Measurements from ENCODE around the gene LCK.
A peak's percentile ranks its signal among the peaks of the same experiment; 100 is the strongest.
"Not testable (repeated sequence)": the region's sequence is repeated elsewhere in the genome, so short reads cannot be mapped to it uniquely, and the experiment has no call there.

LCK gene

DNA sequence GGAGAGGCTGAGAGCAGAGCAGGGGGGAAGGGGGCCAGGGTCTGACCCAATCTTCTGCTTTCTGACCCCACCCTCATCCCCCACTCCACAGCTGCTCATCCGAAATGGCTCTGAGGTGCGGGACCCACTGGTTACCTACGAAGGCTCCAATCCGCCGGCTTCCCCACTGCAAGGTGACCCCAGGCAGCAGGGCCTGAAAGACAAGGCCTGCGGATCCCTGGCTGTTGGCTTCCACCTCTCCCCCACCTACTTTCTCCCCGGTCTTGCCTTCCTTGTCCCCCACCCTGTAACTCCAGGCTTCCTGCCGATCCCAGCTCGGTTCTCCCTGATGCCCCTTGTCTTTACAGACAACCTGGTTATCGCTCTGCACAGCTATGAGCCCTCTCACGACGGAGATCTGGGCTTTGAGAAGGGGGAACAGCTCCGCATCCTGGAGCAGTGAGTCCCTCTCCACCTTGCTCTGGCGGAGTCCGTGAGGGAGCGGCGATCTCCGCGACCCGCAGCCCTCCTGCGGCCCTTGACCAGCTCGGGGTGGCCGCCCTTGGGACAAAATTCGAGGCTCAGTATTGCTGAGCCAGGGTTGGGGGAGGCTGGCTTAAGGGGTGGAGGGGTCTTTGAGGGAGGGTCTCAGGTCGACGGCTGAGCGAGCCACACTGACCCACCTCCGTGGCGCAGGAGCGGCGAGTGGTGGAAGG is 23.7 kb downstream of the LCK start:
- no peak for DNase-seq

DNA sequence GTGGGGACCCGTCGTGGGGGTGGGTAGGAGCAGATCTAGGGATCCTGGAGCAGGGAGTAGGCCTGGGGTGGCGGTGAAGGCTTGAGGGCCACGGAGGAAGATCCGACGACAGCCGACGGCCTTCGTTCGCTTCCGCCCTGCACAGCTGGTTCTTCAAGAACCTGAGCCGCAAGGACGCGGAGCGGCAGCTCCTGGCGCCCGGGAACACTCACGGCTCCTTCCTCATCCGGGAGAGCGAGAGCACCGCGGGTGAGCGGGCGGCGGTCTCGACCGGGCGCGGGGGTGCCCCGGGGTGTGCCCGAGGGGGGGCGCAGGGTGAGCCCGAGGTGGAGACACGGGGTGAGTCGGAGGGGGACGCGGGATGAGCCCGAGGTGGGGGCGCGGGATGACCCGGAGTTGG is 24.4 kb downstream of the LCK start:
- no peak for DNase-seq

DNA sequence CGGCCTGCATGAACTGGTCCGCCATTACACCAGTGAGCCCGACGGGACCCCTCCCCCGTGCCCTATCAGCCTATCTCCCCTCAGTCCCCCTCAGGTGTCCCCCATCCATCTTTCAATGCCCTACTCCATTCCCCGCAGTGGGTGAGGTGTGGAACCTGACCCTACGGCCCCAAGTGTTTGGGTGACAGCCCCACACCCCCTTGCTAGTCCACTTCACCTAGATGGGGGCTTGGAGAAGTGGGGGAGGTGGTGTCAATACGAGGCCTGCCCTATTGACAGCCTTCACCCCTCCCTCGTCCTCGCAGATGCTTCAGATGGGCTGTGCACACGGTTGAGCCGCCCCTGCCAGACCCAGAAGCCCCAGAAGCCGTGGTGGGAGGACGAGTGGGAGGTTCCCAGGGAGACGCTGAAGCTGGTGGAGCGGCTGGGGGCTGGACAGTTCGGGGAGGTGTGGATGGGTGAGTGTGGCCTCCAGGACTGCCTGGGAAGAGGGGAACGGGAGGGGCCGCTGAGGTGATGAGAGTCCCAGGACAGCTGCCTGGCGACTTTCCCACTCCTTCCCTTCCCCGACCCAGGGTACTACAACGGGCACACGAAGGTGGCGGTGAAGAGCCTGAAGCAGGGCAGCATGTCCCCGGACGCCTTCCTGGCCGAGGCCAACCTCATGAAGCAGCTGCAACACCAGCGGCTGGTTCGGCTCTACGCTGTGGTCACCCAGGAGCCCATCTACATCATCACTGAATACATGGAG is 25.1 kb downstream of the LCK start:
- DNase-seq, result no peak

DNA sequence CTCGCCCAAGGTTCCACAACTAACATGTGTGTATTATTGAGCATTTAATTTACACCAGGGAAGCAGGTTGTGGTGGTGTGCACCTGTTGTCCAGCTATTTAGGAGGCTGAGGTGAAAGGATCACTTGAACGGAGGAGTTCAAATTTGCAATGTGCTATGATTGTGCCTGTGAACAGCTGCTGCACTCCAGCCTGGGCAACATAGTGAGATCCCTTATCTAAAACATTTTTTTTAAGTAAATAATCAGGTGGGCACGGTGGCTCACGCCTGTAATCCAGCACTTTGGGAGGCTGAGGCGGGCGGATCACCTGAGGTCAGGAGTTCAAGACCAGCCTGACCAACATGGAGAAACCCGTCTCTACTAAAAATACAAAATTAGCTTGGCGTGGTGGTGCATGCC is 33.7 kb downstream of the LCK start:
- DNase-seq, result not testable (repeated sequence)

DNA sequence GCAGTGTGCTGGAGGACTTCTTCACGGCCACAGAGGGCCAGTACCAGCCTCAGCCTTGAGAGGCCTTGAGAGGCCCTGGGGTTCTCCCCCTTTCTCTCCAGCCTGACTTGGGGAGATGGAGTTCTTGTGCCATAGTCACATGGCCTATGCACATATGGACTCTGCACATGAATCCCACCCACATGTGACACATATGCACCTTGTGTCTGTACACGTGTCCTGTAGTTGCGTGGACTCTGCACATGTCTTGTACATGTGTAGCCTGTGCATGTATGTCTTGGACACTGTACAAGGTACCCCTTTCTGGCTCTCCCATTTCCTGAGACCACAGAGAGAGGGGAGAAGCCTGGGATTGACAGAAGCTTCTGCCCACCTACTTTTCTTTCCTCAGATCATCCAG is 34.6 kb downstream of the LCK start:
- DNase-seq, result no peak

DNA sequence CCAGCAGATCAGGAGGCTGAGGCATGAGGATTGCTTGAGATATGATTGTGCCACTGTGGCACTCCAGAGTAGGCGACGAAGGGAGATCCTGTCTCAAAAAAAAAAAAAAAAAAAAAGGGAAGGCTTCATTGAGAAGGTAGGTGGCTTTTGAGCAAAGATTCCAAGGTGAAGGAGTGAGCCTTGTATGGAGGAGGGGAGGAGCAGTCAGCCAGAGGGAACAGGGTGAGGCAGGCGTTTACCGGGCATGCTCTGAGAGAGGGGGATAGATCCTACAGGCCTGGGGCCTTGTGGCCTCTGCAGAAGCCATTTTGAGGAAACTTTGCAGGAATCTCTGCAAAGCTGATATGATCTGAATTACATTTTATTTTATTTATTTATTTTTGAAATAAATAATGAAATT is 35.7 kb downstream of the LCK start:
- no peak for DNase-seq

DNA sequence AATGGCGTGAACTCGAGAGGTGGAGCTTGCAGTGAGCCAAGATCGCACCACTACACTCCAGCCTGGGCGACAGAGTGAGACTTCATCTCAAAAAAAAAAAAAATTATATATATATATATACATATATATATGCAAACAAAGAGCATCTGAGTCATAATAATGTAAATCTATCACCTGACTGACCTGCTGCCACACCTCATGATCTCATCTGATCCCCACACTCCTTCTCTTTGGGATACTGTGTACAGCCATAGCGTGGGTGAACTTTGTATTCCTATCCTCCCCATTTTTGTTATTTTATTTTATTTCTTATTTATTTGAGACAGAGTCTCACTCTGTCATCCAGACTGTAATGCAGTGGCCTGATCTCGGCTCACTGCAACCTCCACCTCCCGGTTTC is 38.2 kb downstream of the LCK start:
- DNase-seq, result no peak

DNA sequence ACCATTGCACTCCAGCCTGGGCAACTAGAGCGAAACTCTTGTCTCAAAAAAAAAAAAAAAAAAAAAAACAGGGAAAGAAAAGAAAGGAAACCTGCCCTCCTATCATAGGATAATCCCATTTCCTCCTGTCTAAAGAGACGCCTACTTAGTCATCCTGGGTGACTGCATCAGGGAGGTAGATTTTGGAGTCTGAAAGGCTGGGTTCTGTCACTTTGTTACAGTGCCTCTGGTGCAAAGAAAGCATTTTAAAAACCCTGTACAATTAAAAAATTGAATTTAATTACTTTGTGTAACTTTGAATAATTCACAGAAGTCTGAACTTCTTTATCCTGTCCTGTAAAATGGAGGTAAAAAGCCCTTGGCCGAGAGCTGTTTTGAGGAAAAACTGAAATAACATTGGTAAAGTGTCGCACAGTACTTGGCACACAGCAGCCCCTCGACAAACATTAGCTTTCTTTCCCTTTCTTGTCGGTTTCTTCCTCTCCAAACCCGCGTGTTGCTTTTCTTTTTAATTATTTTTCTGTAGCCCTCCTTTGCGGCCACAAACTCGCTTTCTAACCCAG is 40.2 kb downstream of the LCK start:
- DNase-seq, result no peak

DNA sequence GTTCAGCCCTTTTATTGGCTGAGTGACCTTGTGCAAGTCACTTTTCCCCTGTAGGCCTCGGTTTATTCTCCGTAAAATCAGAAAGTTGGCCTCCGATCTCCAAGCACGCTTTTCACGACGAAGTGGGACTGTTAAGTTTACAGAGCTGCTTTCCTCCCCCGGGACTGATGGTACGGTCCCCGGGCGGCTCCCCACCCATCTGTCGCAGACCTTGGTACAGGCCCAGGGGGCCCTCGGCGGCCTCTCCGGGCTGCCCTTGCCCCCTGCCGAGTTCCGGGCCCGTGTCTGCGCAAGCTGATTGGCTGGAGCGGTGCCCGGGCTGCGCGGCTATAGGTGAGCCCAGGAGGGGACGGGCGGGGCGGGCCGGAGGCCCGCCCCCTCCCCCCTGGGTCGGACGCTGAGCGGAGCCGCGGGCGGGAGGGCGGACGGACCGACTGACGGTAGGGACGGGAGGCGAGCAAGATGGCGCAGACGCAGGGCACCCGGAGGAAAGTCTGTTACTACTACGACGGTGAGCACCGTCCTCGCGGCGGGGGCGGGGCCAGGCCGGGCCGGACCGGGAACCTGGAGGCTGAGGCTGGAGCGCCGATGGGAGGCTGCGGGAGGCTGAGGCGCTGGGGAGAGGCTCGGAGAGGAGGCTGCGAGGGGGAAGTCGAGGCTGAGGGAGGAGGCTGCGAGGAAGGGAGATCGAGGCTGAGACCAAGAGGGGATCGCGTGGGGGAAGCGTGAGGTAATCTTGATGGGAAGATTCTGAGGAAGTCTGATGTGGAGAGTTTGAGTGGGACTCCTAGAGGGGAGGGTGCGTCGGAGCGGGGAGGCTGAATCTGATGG is 40.9 kb downstream of the LCK start, which contains the start of gene HDAC1:
Gene HDAC1 (plus strand): TSS at position 376 of the 831 bp plus-strand sequence. CDS start 87 bp downstream, at position 463.
- DNase-seq, result peak; percentile 96

DNA sequence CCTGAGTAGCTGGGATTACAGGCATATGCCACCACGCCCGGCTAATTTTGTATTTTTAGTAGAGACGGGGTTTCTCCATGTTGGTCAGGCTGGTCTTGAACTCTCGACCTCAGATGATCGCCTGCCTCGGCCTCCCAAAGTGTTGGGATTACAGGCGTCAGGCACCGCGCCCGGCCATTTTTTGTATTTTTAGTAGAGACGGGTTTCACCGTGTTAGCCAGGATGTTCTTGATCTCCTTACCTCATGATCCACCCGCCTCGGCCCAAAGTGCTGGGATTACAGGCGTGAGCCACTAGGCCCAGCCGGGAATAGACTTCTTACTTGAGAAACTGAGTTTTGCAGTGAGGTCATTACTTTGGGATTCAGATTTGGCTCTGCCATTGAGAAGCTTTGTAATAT is 47.1 kb downstream of the LCK start:
- DNase-seq, result not testable (repeated sequence)

DNA sequence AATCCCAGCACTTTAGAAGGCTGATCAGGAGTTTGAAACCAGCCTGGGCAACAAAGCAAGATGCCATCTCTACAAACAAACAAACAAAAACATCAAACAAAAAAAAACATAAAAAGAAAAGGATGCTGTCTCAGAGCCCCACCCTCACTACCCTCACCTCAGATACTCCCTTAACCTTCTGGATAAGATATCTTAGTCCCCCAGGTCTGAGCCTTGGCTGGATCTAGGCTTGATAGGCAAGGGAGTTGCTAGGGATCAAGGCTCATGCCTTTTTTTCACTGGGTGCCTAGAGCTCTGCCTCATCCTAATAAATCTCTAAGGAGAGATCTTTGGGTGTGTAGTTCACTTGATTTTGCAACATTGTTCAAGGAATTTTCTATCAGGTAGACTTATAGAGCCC is 48.3 kb downstream of the LCK start:
- DNase-seq, result no peak

DNA sequence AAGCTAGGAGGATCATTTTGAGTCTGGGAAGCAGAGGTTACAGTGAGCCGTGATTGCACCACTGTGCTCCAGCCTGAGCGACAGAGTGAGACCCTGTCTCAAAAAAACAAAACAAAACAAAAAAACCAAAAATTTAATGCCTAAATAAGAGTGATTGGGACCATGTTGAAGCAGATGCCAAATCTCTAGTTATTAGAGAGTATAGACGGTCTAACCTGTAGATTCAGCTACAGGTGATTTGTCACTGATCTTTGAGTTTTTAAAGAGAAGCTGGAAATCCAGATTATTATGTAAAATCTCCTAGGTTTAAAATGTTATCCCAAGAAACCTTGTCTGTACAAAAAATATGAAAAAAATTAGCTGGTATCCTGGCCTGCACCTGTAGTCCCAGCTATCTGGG is 52.3 kb downstream of the LCK start:
- DNase-seq, result no peak

DNA sequence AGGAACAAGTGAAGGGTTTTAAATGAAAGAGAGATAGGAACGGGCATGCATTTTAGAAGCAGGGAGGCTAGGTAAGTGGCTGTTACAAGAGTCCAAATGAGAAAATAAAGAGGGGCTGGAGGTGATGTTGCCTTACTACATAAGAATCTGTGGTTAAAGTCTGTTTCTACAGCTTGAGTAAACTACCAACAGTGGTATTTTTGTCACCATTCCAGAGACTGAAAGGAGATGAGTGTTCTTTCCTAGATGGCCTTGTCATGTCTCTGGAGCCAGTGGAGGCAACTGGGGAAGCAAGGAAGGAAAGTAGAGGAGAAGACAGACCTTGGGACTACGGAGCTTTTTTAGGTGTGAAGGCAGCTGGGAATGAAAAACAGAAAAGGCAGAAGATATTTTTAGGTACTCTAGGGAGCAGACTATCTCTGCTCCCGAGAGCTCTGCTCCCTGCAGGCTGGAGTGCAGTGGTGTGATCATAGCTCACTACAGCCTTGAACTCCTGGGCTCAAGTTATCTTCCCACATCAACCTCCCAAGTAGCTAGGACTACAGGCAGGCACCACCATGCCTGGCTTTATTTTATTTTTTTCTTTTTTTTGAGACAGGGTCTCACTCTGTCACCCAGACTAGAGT is 53.0 kb downstream of the LCK start:
- DNase-seq, result no peak

DNA sequence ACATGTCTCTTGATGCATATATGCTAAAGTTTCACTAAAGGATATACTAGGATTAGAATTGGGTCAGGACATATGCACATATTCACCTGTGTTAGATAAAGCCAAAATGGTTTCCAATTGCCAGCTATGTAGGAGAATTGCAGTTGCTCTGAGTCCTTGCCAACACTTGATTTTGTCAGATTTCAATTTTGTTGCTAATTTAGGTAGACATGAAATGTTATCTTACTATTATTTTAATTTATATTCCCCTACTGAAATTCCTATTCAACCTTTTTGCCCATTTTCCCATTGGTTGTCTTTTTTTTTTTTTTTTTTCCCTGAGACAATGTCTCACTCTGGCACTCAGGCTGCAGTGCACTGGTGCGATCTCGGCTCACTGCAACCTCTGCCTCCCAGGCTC is 54.2 kb downstream of the LCK start:
- no peak for DNase-seq

DNA sequence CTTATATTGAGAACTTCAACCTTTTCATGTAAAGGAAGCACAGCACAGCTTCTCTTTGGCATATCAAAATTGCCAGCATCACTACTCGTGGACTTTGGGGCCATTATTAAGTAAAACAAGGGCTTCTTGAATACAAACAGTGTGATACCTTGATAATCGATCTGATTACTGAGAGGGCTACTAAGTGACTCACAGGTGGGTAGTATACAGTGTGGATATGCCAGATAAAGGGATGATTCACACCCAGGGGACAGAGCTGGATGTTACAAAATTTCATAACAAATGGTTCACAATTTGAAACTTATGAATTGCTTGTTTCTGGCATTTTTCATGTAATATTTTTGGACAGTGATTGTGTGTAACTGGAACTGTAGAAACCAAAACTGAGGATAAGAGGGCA is 56.3 kb downstream of the LCK start:
- no peak for DNase-seq

DNA sequence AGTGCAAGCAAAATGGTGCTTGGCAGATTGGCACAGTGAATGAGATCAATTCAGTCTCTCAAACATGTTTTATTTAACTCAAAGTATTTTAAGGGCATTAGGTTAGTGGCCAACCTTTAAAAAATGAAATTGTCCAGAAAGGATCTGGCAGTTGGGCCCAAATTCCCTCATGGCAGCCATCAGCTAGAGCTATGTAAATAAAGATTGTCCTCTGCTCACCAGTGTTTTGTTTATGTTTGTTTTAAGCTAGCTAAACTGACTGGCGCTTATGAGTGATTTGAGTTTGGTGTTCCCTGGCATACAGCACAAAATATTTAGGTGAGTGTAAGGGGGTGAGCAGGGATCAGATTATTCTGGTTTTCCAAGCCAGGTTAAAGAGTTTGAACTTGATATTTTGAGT is 58.9 kb downstream of the LCK start:
- no peak for DNase-seq

DNA sequence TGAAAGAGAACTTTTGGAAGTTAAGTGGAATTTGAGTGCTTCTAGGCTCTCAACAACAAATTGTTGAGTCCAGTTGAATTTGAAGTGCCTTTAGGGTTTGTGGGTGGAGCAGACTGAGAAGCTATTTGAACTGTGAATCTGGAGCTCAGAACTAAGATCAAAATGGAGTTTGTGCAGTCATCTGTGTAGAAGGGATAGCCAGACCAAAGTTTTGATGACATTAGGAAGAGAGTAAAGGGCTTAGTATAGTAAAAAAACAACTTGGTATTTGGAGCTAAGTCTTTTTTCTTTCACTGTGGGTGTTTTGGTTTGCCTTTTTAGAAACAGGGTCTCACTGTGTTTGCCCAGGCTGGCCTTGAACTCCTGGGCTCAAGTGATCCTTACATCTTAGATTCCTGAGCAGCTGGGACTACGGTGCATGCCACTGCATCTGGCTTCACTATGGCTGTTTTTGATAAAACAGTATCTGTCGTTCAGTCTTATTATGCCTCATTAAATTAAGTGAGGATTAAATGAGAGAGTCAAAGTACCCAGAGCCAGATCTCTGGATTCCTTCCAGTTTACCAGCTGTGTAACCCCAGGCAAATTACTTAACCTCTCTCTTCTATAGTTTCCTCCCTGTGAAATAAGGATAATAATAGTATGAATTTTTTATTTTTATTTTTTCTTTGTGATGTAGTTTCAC is 60.8 kb downstream of the LCK start:
- no peak for DNase-seq

DNA sequence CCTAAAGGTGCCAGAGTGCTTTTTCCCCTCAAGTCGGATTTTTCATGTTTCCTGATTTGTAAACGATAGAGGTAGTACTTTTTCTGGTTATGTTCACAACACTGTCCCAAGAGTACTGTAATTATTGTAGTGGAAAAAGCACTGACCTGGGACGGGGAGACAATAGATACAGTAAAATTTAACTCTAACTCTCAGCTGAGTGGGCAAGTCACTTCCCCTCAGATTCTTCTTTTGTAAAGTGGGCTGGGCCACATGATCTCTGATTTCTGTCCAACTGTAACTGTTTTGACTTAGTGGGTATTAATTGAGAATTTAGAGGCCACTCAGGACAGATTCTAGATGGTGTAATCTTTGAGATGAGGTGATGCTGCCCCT is 65.8 kb downstream of the LCK start:
- no peak for DNase-seq

DNA sequence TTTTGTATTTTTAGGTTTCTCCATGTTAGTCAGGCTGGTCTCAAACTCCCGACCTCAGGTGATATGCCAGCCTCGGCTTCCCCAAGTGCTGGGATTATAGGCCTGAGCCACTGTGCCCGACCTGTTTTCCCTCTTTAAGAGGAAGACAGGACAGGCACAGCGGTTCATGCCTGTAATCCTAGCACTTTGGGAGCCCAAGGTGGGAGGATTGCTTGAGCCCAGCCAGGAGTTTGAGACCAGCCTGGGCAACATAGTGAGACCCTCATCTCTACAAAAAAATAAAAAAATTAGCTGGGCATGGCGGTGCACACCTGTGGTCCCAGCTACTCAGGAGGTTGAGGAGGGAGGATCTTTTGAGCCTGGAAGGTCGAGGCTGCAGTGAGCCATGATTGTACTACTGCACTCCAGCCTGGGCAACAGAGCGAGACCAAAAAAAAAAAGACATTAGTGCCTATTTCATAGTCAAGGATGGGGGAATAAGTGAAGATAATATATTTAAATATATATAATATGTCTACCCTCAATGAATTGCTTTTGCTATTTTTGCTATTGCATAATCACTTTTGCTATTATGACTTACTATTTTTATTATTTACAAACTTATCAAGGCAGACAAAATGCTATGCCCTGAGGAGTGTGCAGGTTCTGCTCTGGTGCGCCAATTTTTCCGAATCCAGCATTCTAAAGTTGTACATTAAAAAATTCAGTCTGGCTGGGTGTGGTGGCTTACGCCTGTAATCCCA is 67.2 kb downstream of the LCK start:
- no peak for DNase-seq

DNA sequence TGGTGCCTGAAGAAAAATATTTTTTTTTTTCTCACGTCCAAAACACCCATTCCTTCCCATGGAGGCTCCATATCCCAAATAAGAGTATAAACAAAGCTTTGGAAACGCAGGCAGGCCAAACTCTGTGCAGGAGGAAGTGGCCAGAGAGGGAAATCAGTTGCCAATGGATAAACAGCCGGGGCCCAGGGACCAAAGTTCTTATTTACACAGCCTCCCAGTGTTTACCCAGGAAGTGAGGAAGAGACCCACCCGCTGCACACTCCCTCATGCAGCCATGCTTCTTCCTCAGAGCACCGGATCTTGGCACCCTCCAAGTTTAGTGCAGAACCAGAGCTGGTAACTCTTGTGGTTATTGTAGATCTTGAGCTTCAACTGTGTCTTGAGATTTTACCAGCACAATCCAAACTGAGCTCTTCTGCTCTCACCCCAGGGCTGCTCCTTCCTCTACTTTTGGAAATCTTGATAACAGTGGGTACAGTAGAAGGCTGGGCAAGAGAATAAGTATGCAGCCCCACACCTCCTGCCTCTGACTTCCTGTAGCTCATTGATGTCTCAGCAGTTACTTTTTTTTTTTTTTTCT is 70.7 kb downstream of the LCK start:
- DNase-seq, result no peak

DNA sequence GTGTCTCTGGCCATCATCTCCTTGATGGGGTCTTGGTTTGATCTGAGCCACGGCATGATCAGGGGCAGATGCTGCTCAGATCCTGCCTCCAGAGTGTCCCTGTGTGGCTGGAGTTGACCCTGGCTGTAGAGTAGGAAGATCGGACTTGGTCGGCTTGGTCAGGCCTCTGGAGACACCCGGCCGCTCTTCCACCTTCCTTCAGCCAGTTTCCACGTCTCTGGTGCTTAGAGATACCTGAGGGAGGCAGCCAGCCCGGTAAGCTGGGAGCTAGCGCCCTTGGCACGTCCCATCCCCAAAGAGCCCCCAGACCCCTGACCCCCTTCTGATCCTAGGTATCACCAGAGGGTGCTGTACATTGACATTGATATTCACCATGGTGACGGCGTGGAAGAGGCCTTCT is 76.1 kb downstream of the LCK start:
- DNase-seq, result no peak
